ENCODE data around the gene DDX1. TPM values are rescaled to one million over a fixed set of nuclear protein-coding genes. Genes with fewer than 3 reads are reported as not detected.

DDX1 gene
- total and polyA plus RNA-seq, 2 experiments from 2014 or later: 99.9 to 102 TPM

DNA sequence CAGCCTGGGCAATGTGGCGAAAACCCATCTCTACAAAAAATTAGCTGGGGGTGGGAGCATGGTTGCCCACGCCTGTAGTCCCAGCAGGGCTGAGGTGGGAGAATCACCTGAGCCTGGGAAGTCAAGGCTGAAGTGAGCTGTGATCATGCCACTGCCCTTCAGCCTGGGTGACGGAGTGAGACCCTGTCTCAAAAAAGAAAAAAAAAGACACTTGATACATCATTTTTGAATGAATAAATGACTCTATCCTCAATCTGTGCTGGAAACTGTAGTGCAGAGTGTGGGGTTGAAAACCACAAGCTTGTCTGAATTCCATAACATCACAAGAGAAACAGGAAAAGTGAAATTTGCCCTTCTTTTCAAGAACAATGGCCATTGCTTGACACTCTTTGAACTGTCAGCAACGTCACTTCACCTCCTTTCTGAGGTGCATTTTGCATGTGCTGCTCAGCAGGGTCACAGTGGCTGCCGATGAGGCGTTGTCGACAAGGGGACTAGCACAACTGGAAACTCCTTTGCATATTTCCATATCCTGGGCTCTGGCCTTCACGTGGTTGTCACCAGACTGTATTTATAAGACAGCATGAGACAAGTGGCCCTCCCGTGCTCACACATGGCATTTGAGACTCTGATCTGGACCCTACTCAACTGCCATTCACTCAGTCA is 54.2 kb downstream of the DDX1 start:
- H3K9me2 ChIP-seq (ENCODE audit: insufficient read depth): no peaks in the 10 kb centered on the region
- no peak overlapping the region for H2AFZ ChIP-seq
- no peak overlapping the region for H3K4me3 ChIP-seq
- H3K4me3 Mint-ChIP-seq: no peak overlapping the region
- peaks cover 5% of the 10 kb centered on the region; the same call in 2 of the 3 replicates for H3K9me3 Mint-ChIP-seq
- no peak for DNase-seq (ENCODE audit: low spot score)
- H3K79me2 ChIP-seq (replicated peaks; ENCODE audit: insufficient read depth): no peaks in the 10 kb centered on the region
- ATAC-seq: no peak
- H3F3A ChIP-seq (replicated peaks; ENCODE audit: low read depth): no peaks in the 10 kb centered on the region
- peaks cover 16% of the 10 kb centered on the region for H3K36me3 Mint-ChIP-seq (ENCODE audit: low read depth)
- no peak overlapping the region for H3K4me2 ChIP-seq
- H3K27ac ChIP-seq (ENCODE audit: low read depth): no peak overlapping the region
- peaks cover 8% of the 10 kb centered on the region for H3K27me3 Mint-ChIP-seq (ENCODE audit: insufficient read depth, low read depth, poor library complexity)
- no peak overlapping the region for H3K27ac Mint-ChIP-seq
- TF ChIP-seq STAT1 (IDR thresholded peaks at IDR 0.05; ENCODE audit: unreplicated experiment): no peak
- TF ChIP-seq EZH2 (IDR thresholded peaks at IDR 0.05; ENCODE audit: low read depth, unreplicated experiment): no peak
- TF ChIP-seq CREB1 (CRISPR knock-in tag; IDR thresholded peaks at IDR 0.05; ENCODE audit: low read depth): no peak
- TF ChIP-seq, protein P1, sequence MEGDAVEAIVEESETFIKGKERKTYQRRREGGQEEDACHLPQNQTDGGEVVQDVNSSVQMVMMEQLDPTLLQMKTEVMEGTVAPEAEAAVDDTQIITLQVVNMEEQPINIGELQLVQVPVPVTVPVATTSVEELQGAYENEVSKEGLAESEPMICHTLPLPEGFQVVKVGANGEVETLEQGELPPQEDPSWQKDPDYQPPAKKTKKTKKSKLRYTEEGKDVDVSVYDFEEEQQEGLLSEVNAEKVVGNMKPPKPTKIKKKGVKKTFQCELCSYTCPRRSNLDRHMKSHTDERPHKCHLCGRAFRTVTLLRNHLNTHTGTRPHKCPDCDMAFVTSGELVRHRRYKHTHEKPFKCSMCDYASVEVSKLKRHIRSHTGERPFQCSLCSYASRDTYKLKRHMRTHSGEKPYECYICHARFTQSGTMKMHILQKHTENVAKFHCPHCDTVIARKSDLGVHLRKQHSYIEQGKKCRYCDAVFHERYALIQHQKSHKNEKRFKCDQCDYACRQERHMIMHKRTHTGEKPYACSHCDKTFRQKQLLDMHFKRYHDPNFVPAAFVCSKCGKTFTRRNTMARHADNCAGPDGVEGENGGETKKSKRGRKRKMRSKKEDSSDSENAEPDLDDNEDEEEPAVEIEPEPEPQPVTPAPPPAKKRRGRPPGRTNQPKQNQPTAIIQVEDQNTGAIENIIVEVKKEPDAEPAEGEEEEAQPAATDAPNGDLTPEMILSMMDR (conservative IDR thresholded peaks at IDR 0.05; ENCODE audit: low read depth in 2 of 2): no peak
- TF ChIP-seq ZNF331 (CRISPR knock-in tag; IDR thresholded peaks at IDR 0.05; ENCODE audit: low read depth): no peak
- no peak for TF ChIP-seq JUNB (IDR thresholded peaks at IDR 0.05; ENCODE audit: unreplicated experiment)
- TF ChIP-seq, protein P2, sequence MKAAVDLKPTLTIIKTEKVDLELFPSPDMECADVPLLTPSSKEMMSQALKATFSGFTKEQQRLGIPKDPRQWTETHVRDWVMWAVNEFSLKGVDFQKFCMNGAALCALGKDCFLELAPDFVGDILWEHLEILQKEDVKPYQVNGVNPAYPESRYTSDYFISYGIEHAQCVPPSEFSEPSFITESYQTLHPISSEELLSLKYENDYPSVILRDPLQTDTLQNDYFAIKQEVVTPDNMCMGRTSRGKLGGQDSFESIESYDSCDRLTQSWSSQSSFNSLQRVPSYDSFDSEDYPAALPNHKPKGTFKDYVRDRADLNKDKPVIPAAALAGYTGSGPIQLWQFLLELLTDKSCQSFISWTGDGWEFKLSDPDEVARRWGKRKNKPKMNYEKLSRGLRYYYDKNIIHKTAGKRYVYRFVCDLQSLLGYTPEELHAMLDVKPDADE (IDR thresholded peaks at IDR 0.05): no peak
- TF ChIP-seq EZH2phosphoT487 (IDR thresholded peaks at IDR 0.05; ENCODE audit: unreplicated experiment): no peak
- TF ChIP-seq, protein P3, sequence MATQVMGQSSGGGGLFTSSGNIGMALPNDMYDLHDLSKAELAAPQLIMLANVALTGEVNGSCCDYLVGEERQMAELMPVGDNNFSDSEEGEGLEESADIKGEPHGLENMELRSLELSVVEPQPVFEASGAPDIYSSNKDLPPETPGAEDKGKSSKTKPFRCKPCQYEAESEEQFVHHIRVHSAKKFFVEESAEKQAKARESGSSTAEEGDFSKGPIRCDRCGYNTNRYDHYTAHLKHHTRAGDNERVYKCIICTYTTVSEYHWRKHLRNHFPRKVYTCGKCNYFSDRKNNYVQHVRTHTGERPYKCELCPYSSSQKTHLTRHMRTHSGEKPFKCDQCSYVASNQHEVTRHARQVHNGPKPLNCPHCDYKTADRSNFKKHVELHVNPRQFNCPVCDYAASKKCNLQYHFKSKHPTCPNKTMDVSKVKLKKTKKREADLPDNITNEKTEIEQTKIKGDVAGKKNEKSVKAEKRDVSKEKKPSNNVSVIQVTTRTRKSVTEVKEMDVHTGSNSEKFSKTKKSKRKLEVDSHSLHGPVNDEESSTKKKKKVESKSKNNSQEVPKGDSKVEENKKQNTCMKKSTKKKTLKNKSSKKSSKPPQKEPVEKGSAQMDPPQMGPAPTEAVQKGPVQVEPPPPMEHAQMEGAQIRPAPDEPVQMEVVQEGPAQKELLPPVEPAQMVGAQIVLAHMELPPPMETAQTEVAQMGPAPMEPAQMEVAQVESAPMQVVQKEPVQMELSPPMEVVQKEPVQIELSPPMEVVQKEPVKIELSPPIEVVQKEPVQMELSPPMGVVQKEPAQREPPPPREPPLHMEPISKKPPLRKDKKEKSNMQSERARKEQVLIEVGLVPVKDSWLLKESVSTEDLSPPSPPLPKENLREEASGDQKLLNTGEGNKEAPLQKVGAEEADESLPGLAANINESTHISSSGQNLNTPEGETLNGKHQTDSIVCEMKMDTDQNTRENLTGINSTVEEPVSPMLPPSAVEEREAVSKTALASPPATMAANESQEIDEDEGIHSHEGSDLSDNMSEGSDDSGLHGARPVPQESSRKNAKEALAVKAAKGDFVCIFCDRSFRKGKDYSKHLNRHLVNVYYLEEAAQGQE (IDR thresholded peaks at IDR 0.05; ENCODE audit: unreplicated experiment): no peak
- TF ChIP-seq POLR2AphosphoS5 (IDR thresholded peaks at IDR 0.05; ENCODE audit: low read depth): no peak
- TF ChIP-seq ZNF114 (CRISPR knock-in tag; IDR thresholded peaks at IDR 0.05): no peak
- TF ChIP-seq NANOG (IDR thresholded peaks at IDR 0.05; ENCODE audit: borderline replicate concordance): no peak
- TF ChIP-seq, protein P4, sequence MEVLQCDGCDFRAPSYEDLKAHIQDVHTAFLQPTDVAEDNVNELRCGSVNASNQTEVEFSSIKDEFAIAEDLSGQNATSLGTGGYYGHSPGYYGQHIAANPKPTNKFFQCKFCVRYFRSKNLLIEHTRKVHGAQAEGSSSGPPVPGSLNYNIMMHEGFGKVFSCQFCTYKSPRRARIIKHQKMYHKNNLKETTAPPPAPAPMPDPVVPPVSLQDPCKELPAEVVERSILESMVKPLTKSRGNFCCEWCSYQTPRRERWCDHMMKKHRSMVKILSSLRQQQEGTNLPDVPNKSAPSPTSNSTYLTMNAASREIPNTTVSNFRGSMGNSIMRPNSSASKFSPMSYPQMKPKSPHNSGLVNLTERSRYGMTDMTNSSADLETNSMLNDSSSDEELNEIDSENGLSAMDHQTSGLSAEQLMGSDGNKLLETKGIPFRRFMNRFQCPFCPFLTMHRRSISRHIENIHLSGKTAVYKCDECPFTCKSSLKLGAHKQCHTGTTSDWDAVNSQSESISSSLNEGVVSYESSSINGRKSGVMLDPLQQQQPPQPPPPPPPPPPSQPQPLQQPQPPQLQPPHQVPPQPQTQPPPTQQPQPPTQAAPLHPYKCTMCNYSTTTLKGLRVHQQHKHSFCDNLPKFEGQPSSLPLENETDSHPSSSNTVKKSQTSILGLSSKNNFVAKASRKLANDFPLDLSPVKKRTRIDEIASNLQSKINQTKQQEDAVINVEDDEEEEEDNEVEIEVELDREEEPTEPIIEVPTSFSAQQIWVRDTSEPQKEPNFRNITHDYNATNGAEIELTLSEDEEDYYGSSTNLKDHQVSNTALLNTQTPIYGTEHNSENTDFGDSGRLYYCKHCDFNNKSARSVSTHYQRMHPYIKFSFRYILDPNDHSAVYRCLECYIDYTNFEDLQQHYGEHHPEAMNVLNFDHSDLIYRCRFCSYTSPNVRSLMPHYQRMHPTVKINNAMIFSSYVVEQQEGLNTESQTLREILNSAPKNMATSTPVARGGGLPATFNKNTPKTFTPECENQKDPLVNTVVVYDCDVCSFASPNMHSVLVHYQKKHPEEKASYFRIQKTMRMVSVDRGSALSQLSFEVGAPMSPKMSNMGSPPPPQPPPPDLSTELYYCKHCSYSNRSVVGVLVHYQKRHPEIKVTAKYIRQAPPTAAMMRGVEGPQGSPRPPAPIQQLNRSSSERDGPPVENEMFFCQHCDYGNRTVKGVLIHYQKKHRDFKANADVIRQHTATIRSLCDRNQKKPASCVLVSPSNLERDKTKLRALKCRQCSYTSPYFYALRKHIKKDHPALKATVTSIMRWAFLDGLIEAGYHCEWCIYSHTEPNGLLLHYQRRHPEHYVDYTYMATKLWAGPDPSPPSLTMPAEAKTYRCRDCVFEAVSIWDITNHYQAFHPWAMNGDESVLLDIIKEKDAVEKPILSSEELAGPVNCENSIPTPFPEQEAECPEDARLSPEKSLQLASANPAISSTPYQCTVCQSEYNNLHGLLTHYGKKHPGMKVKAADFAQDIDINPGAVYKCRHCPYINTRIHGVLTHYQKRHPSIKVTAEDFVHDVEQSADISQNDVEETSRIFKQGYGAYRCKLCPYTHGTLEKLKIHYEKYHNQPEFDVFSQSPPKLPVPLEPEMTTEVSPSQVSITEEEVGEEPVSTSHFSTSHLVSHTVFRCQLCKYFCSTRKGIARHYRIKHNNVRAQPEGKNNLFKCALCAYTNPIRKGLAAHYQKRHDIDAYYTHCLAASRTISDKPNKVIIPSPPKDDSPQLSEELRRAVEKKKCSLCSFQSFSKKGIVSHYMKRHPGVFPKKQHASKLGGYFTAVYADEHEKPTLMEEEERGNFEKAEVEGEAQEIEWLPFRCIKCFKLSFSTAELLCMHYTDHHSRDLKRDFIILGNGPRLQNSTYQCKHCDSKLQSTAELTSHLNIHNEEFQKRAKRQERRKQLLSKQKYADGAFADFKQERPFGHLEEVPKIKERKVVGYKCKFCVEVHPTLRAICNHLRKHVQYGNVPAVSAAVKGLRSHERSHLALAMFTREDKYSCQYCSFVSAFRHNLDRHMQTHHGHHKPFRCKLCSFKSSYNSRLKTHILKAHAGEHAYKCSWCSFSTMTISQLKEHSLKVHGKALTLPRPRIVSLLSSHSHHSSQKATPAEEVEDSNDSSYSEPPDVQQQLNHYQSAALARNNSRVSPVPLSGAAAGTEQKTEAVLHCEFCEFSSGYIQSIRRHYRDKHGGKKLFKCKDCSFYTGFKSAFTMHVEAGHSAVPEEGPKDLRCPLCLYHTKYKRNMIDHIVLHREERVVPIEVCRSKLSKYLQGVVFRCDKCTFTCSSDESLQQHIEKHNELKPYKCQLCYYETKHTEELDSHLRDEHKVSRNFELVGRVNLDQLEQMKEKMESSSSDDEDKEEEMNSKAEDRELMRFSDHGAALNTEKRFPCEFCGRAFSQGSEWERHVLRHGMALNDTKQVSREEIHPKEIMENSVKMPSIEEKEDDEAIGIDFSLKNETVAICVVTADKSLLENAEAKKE (CRISPR knock-in tag; IDR thresholded peaks at IDR 0.05): no peak
- H4K20me1 ChIP-seq (replicated peaks; ENCODE audit: insufficient read depth): no peaks in the 10 kb centered on the region
- no peaks in the 10 kb centered on the region for H3K27me3 ChIP-seq (ENCODE audit: insufficient read depth)
- no peaks in the 10 kb centered on the region for H3K4me1 ChIP-seq (ENCODE audit: insufficient read depth)
- no peaks in the 10 kb centered on the region for H3K36me3 ChIP-seq (ENCODE audit: insufficient read depth)
- H3K4me1 Mint-ChIP-seq: peaks cover 8% of the 10 kb centered on the region

Data from GM23338 (cell line).